Measurements from ENCODE around the gene CENPX.

The CENPX gene

GRCh38 chr17:82028966-82029365 is 6.3 kb upstream of the CENPX start:
- Histone ChIP-seq H3K4me2 (ENCODE audit: insufficient read depth, low read length, poor library complexity, severe bottlenecking) (no peak overlapping the region), H2BK12ac (ENCODE audit: low read length) (peak overlapping the region; percentile 10), H3K9ac (ENCODE audit: low read depth, low read length, poor library complexity) (no peak overlapping the region), H3K4me1 (ENCODE audit: control insufficient read depth in 2 of 2, insufficient read depth in 1 of 2, low read depth in 1 of 2, low read length in 2 of 2) (peaks cover 8 to 16% of the 10 kb centered on the region in 2 donors), H2BK5ac (ENCODE audit: low read length) (no peak overlapping the region), H3K23ac (ENCODE audit: low read depth, low read length, poor library complexity) (no peak overlapping the region), H3K4me3 (ENCODE audit: low read length in 2 of 2) (no peak overlapping the region), H2BK15ac (ENCODE audit: low read length) (peak overlapping the region; percentile 58), H2BK120ac (ENCODE audit: low read depth, low read length) (no peak overlapping the region), H3K36me3 (replicated peaks in 1 of 2; ENCODE audit: control insufficient read depth in 2 of 2, insufficient read depth in 2 of 2, low read length in 2 of 2) (peaks cover 22 to 29% of the 10 kb centered on the region in 2 donors), H4K8ac (ENCODE audit: low read depth, low read length) (no peak overlapping the region), H3K14ac (ENCODE audit: low read length) (no peak overlapping the region), H3K18ac (ENCODE audit: low read length) (no peak overlapping the region), H2AK5ac (ENCODE audit: low read depth, low read length) (no peak overlapping the region), H3K27ac (replicated peaks; ENCODE audit: low read length) (no peak overlapping the region), H3K9me3 (replicated peaks in 1 of 2; ENCODE audit: control insufficient read depth in 2 of 2, insufficient read depth in 1 of 2, low read depth in 1 of 2, low read length in 2 of 2) (peaks cover 0 to 2% of the 10 kb centered on the region in 2 donors), H4K91ac (ENCODE audit: low read depth, low read length, poor library complexity) (no peak overlapping the region), H3K79me1 (ENCODE audit: low read depth, low read length) (peaks cover 10% of the 10 kb centered on the region), H3K27me3 (ENCODE audit: control insufficient read depth in 3 of 3, insufficient read depth in 3 of 3, low read depth in 1 of 3, low read length in 3 of 3) (no peaks in the 10 kb centered on the region), H3K4ac (ENCODE audit: low read length) (no peak overlapping the region), H2AFZ (ENCODE audit: low read length) (no peak overlapping the region)
- WGBS, 2 donors (ENCODE audit: extremely low coverage in 2 of 2, insufficient read length in 2 of 2, insufficient replicate concordance in 1 of 2), result no CpG with 5 or more reads among the region's 9 CpGs
- no peak for DNase-seq (ENCODE audit: low spot score)

GRCh38 chr17:82028246-82028645 is 5.6 kb upstream of the CENPX start:
- Histone ChIP-seq H3K18ac (ENCODE audit: low read length) (no peak overlapping the region), H2BK5ac (ENCODE audit: low read length) (peak overlapping the region; percentile 39), H3K9me3 (replicated peaks in 1 of 2; ENCODE audit: control insufficient read depth in 2 of 2, insufficient read depth in 1 of 2, low read depth in 1 of 2, low read length in 2 of 2) (peaks cover 0 to 2% of the 10 kb centered on the region in 2 donors), H3K23ac (ENCODE audit: low read depth, low read length, poor library complexity) (peak overlapping the region; percentile 89), H2AK5ac (ENCODE audit: low read depth, low read length) (no peak overlapping the region), H3K4me2 (ENCODE audit: insufficient read depth, low read length, poor library complexity, severe bottlenecking) (peak overlapping the region; percentile 11), H2BK12ac (ENCODE audit: low read length) (no peak overlapping the region), H3K79me1 (ENCODE audit: low read depth, low read length) (peaks cover 6% of the 10 kb centered on the region), H3K27ac (replicated peaks; ENCODE audit: low read length) (no peak overlapping the region), H2BK15ac (ENCODE audit: low read length) (no peak overlapping the region), H3K27me3 (ENCODE audit: control insufficient read depth in 3 of 3, insufficient read depth in 3 of 3, low read depth in 1 of 3, low read length in 3 of 3) (no peaks in the 10 kb centered on the region), H3K36me3 (replicated peaks in 1 of 2; ENCODE audit: control insufficient read depth in 2 of 2, insufficient read depth in 2 of 2, low read length in 2 of 2) (peaks cover 18 to 29% of the 10 kb centered on the region in 2 donors), H4K8ac (ENCODE audit: low read depth, low read length) (no peak overlapping the region), H3K4ac (ENCODE audit: low read length) (no peak overlapping the region), H2AFZ (ENCODE audit: low read length) (no peak overlapping the region), H2BK120ac (ENCODE audit: low read depth, low read length) (no peak overlapping the region), H4K91ac (ENCODE audit: low read depth, low read length, poor library complexity) (no peak overlapping the region), H3K4me1 (ENCODE audit: control insufficient read depth in 2 of 2, insufficient read depth in 1 of 2, low read depth in 1 of 2, low read length in 2 of 2) (peaks cover 10 to 20% of the 10 kb centered on the region in 2 donors), H3K4me3 (ENCODE audit: low read length in 2 of 2) (no peak overlapping the region), H3K14ac (ENCODE audit: low read length) (no peak overlapping the region), H3K9ac (ENCODE audit: low read depth, low read length, poor library complexity) (no peak overlapping the region)
- DNase-seq (ENCODE audit: low spot score), result no peak
- no CpG with 5 or more reads among the region's 13 CpGs for WGBS, 2 donors (ENCODE audit: extremely low coverage in 2 of 2, insufficient read length in 2 of 2, insufficient replicate concordance in 1 of 2)

DNA sequence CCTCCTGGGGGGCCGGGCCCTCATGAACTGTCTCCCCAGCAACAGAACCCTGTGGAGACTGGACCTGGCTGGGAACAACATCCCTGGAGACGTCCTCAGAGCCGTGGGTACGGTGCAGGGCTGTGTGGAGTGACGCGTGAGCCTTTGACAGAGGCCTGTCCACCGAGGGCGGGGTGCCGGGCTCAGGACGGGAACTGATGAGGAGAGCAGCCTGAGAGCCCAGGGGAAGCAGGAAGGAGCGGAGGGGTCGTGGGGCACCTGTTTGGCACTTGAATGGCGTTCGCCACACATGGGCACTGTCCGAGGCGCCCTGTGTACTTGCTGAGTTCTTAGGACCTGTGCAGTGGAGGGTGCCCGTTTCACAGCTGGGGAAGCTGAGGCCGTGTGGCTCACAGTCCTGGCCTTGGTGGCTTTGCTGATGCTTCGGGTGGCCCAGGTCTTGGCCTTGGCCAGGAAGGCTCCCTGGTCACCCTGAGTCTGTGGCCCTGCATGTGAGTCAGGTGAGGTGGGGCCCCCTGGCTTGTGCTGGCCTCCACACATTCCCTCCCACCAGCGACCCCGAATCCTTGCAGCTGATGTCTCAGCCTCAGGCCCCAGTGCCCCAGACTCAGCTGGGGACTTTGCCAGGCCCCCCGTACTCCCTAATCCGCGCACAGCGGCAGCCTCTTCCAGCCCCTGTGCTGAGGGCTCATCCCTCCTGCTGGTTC is 2.9 kb upstream of the CENPX start:
- no peak overlapping the region for H2BK15ac ChIP-seq (ENCODE audit: low read length)
- no peak overlapping the region for H2AFZ ChIP-seq (ENCODE audit: low read length)
- peak overlapping the region; percentile 65 for H3K23ac ChIP-seq (ENCODE audit: low read depth, low read length, poor library complexity)
- H2AK5ac ChIP-seq (ENCODE audit: low read depth, low read length), result peak overlapping the region; percentile 70
- H4K8ac ChIP-seq (ENCODE audit: low read depth, low read length), result no peak overlapping the region
- H3K27me3 ChIP-seq (ENCODE audit: control insufficient read depth in 3 of 3, insufficient read depth in 3 of 3, low read depth in 1 of 3, low read length in 3 of 3), result no peaks in the 10 kb centered on the region
- H3K36me3 ChIP-seq (replicated peaks in 1 of 2; ENCODE audit: control insufficient read depth in 2 of 2, insufficient read depth in 2 of 2, low read length in 2 of 2), result peaks cover 13 to 29% of the 10 kb centered on the region in 2 donors
- no CpG with 5 or more reads among the region's 25 CpGs for WGBS, 2 donors (ENCODE audit: extremely low coverage in 2 of 2, insufficient read length in 2 of 2, insufficient replicate concordance in 1 of 2)
- peak overlapping the region; percentile 77 for H3K9ac ChIP-seq (ENCODE audit: low read depth, low read length, poor library complexity)
- no peak overlapping the region for H3K4ac ChIP-seq (ENCODE audit: low read length)
- H2BK12ac ChIP-seq (ENCODE audit: low read length), result no peak overlapping the region
- H3K14ac ChIP-seq (ENCODE audit: low read length), result no peak overlapping the region
- H4K91ac ChIP-seq (ENCODE audit: low read depth, low read length, poor library complexity), result no peak overlapping the region
- no peak for DNase-seq (ENCODE audit: low spot score)
- H3K27ac ChIP-seq (replicated peaks; ENCODE audit: low read length), result no peak overlapping the region
- H3K18ac ChIP-seq (ENCODE audit: low read length), result no peak overlapping the region
- H3K4me1 ChIP-seq (ENCODE audit: control insufficient read depth in 2 of 2, insufficient read depth in 1 of 2, low read depth in 1 of 2, low read length in 2 of 2), result peaks cover 9 to 13% of the 10 kb centered on the region in 2 donors
- H3K79me1 ChIP-seq (ENCODE audit: low read depth, low read length), result peaks cover 23% of the 10 kb centered on the region
- no peak overlapping the region for H3K4me3 ChIP-seq (ENCODE audit: low read length in 2 of 2)
- no peak overlapping the region for H3K4me2 ChIP-seq (ENCODE audit: insufficient read depth, low read length, poor library complexity, severe bottlenecking)
- peaks cover 0 to 2% of the 10 kb centered on the region in 2 donors for H3K9me3 ChIP-seq (replicated peaks in 1 of 2; ENCODE audit: control insufficient read depth in 2 of 2, insufficient read depth in 1 of 2, low read depth in 1 of 2, low read length in 2 of 2)
- peak overlapping the region; percentile 94 for H2BK5ac ChIP-seq (ENCODE audit: low read length)
- no peak overlapping the region for H2BK120ac ChIP-seq (ENCODE audit: low read depth, low read length)

DNA sequence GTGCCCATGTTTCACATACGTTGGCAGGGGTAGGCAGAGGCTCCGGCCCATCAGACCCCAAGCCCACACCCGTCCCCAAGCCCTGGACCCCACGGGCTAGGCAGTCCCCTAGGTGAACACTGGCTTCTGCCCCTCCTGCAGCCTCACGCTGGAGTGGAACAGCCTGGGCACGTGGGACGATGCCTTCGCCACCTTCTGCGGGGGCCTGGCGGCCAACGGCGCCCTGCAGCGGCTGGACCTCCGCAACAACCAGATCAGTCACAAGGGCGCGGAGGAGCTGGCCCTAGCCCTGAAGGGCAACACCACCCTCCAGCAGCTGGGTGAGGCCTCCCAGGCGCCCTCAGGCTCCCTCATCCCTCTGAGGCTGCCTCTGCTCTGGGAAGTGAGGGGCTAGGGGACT is 2.2 kb upstream of the CENPX start:
- Histone ChIP-seq H3K9ac (ENCODE audit: low read depth, low read length, poor library complexity) (peak overlapping the region; percentile 81), H4K91ac (ENCODE audit: low read depth, low read length, poor library complexity) (no peak overlapping the region), H2BK15ac (ENCODE audit: low read length) (no peak overlapping the region), H3K4me3 (ENCODE audit: low read length in 2 of 2) (no peak overlapping the region), H3K27ac (replicated peaks; ENCODE audit: low read length) (no peak overlapping the region), H3K4me1 (ENCODE audit: control insufficient read depth in 2 of 2, insufficient read depth in 1 of 2, low read depth in 1 of 2, low read length in 2 of 2) (peaks cover 9 to 16% of the 10 kb centered on the region in 2 donors), H3K9me3 (replicated peaks in 1 of 2; ENCODE audit: control insufficient read depth in 2 of 2, insufficient read depth in 1 of 2, low read depth in 1 of 2, low read length in 2 of 2) (peaks cover 0 to 2% of the 10 kb centered on the region in 2 donors), H3K27me3 (ENCODE audit: control insufficient read depth in 3 of 3, insufficient read depth in 3 of 3, low read depth in 1 of 3, low read length in 3 of 3) (no peaks in the 10 kb centered on the region), H2BK5ac (ENCODE audit: low read length) (peak overlapping the region; percentile 90), H3K14ac (ENCODE audit: low read length) (no peak overlapping the region), H4K8ac (ENCODE audit: low read depth, low read length) (no peak overlapping the region), H3K4ac (ENCODE audit: low read length) (no peak overlapping the region), H3K23ac (ENCODE audit: low read depth, low read length, poor library complexity) (peak overlapping the region; percentile 65), H3K36me3 (replicated peaks in 1 of 2; ENCODE audit: control insufficient read depth in 2 of 2, insufficient read depth in 2 of 2, low read length in 2 of 2) (peaks cover 17 to 28% of the 10 kb centered on the region in 2 donors), H3K79me1 (ENCODE audit: low read depth, low read length) (peaks cover 24% of the 10 kb centered on the region), H2AK5ac (ENCODE audit: low read depth, low read length) (no peak overlapping the region), H3K18ac (ENCODE audit: low read length) (no peak overlapping the region), H2BK120ac (ENCODE audit: low read depth, low read length) (no peak overlapping the region), H3K4me2 (ENCODE audit: insufficient read depth, low read length, poor library complexity, severe bottlenecking) (no peak overlapping the region), H2AFZ (ENCODE audit: low read length) (no peak overlapping the region), H2BK12ac (ENCODE audit: low read length) (no peak overlapping the region)
- DNase-seq (ENCODE audit: low spot score), result no peak
- no CpG with 5 or more reads among the region's 17 CpGs for WGBS, 2 donors (ENCODE audit: extremely low coverage in 2 of 2, insufficient read length in 2 of 2, insufficient replicate concordance in 1 of 2)
